NCI-H1048 (cell line): ENCODE data around the gene VPS36.
"Not testable (repeated sequence)": the region's sequence is repeated elsewhere in the genome, so short reads cannot be mapped to it uniquely, and the experiment has no call there.

Experiments
- DNase-seq: peaks from one replicate; lab custom pipeline; 2025; lab: John Stamatoyannopoulos, UW

Gene VPS36

GRCh38 chr13:52374873-52375411 lies 75.5 kb downstream of the VPS36 start:
- no peak for DNase-seq

GRCh38 chr13:52374389-52374788 lies 76.0 kb downstream of the VPS36 start:
- DNase-seq, result no peak

GRCh38 chr13:52373277-52373676 lies 77.2 kb downstream of the VPS36 start:
- DNase-seq, result not testable (repeated sequence)

- no peak for DNase-seq
Measured at GRCh38 chr13:52371736-52372247, 78.6 kb downstream of the VPS36 start.

GRCh38 chr13:52366291-52366690 lies 84.1 kb downstream of the VPS36 start:
- no peak for DNase-seq
